Measurements from ENCODE around the gene SBNO2. TPM values are rescaled to one million over a fixed set of nuclear protein-coding genes. Genes with fewer than 3 reads are reported as not detected.
A peak's percentile ranks its signal among the peaks of the same experiment; 100 is the strongest.

The SBNO2 gene
- total RNA-seq, 6 donors from 2014 or later, result 44.8 to 159 (median 106) TPM

DNA sequence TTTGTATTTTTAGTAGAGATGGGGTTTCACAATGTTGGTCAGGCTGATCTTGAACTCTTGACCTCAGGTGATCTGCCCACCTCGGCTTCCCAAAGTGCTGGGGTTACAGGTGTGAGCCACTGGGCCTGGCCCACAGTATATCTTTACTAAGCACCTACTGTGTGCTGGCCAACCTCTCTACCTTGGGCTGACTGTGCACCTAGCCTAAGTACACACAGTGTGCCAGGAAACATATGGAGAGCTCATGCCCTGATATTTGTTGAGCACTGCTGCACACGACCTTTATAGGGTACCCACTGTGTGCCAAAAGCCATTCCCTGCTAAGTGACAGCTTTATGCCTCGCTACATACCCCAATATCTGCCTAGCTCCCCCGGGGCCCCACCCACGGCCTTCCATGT lies 113.4 kb downstream of the SBNO2 start:
- TF ChIP-seq EP300 (IDR thresholded peaks at IDR 0.05) (no peak), POLR2AphosphoS5 (IDR thresholded peaks at IDR 0.05) (no peak), POLR2A (IDR thresholded peaks at IDR 0.05) (no peak)
- TF ChIP-seq, protein P1, sequence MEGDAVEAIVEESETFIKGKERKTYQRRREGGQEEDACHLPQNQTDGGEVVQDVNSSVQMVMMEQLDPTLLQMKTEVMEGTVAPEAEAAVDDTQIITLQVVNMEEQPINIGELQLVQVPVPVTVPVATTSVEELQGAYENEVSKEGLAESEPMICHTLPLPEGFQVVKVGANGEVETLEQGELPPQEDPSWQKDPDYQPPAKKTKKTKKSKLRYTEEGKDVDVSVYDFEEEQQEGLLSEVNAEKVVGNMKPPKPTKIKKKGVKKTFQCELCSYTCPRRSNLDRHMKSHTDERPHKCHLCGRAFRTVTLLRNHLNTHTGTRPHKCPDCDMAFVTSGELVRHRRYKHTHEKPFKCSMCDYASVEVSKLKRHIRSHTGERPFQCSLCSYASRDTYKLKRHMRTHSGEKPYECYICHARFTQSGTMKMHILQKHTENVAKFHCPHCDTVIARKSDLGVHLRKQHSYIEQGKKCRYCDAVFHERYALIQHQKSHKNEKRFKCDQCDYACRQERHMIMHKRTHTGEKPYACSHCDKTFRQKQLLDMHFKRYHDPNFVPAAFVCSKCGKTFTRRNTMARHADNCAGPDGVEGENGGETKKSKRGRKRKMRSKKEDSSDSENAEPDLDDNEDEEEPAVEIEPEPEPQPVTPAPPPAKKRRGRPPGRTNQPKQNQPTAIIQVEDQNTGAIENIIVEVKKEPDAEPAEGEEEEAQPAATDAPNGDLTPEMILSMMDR (IDR thresholded peaks at IDR 0.05), result no peak
- no peak overlapping the region for H3K4me3 ChIP-seq
- ATAC-seq (ENCODE audit: low FRiP score in 2 of 2), result no peak

DNA sequence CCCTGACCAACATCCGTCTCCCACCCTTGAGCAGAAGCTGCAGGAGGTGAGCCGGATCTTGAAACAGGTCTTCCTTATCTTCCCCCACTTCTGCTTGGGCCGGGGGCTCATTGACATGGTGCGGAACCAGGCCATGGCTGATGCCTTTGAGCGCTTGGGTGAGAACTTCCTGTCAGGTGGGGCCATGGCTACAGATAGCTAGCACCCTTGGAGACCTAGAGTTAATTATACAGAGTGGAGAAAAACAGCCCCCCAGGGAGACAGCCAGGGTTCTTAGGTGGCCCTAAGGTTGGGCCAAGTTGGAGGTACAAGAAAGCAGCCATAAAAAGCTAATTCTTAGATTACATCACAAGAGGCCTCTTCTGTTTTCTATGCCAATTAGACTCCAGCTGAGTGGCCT lies 116.0 kb downstream of the SBNO2 start:
- H3K4me3 ChIP-seq, result no peak overlapping the region
- no peaks in the 10 kb centered on the region for H3K27me3 ChIP-seq
- H3K9me3 ChIP-seq, result peaks cover 17 to 28% (median 22%) of the 10 kb centered on the region in 4 donors
- no peaks in the 10 kb centered on the region for H3K4me1 ChIP-seq
- ATAC-seq (ENCODE audit: low FRiP score in 2 of 2) (no peak), DNase-seq (no peak)
- 95% methylated on average over 5 of the region's 5 CpGs for WGBS, 2 donors
- no peak overlapping the region for H3K27ac ChIP-seq
- H3K36me3 ChIP-seq, result peaks cover 0 to 23% (median 3%) of the 10 kb centered on the region in 4 donors
- TF ChIP-seq, protein P1 (IDR thresholded peaks at IDR 0.05), result no peak
- TF ChIP-seq POLR2AphosphoS5 (IDR thresholded peaks at IDR 0.05) (no peak), POLR2A (IDR thresholded peaks at IDR 0.05) (no peak), EP300 (IDR thresholded peaks at IDR 0.05) (no peak)

More for the DNA sequence above, 113.4 kb downstream of the SBNO2 start:
- Histone ChIP-seq H3K36me3 (peaks cover 0 to 19% (median 3%) of the 10 kb centered on the region in 4 donors), H3K4me1 (peaks cover 17 to 25% (median 20%) of the 10 kb centered on the region in 4 donors), H3K9me3 (peaks cover 17 to 28% (median 22%) of the 10 kb centered on the region in 4 donors), H3K27ac (no peak overlapping the region), H3K27me3 (no peaks in the 10 kb centered on the region)
- WGBS, 2 donors, result 80 to 94% methylated on average over 5 of the region's 5 CpGs
- DNase-seq, result peak in 1 of 2 donors; percentile 8

Other genes starting within 250 kb of the SBNO2 start
- 10 to 100 TPM in 4 of 6 donors, 1 to 10 TPM in 2; 7.1 to 54.5 (median 19.2) TPM for gene ARID3A, start 248.2 kb downstream of the SBNO2 start, total RNA-seq
- 100 to 1,000 TPM in 1 of 6 donors, 10 to 100 TPM in 5; 29.2 to 122 (median 38.6) TPM for gene WDR18, start 189.9 kb downstream of the SBNO2 start, total RNA-seq
- gene GRIN3B, start 173.8 kb downstream of the SBNO2 start, total RNA-seq, result 10 to 100 TPM in 1 of 6 donors, 1 to 10 TPM in 4, under 1 TPM in 1; 0.06 to 18.9 (median 5.6) TPM
- gene TMEM259, start 153.1 kb downstream of the SBNO2 start, total RNA-seq, result 100 to 1,000 TPM; 143 to 643 (median 208) TPM
- gene RNU6-2, start 152.7 kb downstream of the SBNO2 start, total RNA-seq, result not detected
- gene CNN2, start 147.7 kb downstream of the SBNO2 start, total RNA-seq, result 100 to 1,000 TPM in 5 of 6 donors, 10 to 100 TPM in 1; 98.1 to 262 (median 164) TPM
- 100 to 1,000 TPM in 2 of 6 donors, 10 to 100 TPM in 4; 34.1 to 224 (median 58.2) TPM for gene ABCA7, start 134.2 kb downstream of the SBNO2 start, total RNA-seq
- gene ARHGAP45, start 107.1 kb downstream of the SBNO2 start, total RNA-seq, result 100 to 1,000 TPM in 4 of 6 donors, 10 to 100 TPM in 2; 91.6 to 332 (median 123) TPM
- 100 to 1,000 TPM in 4 of 6 donors, 10 to 100 TPM in 2; 50.0 to 176 (median 103) TPM for gene POLR2E, start 78.9 kb downstream of the SBNO2 start, total RNA-seq
- gene GPX4, start 70.3 kb downstream of the SBNO2 start, total RNA-seq, result 100 to 1,000 TPM; 370 to 717 (median 484) TPM
- gene STK11, start 31.5 kb upstream of the SBNO2 start, total RNA-seq, result 100 to 1,000 TPM in 1 of 6 donors, 10 to 100 TPM in 5; 50.2 to 168 (median 63.2) TPM
- 1 to 10 TPM in 3 of 6 donors, under 1 TPM in 1, not detected in 2; 0.30 to 1.8 (median 1.0) TPM for gene CBARP, start 63.7 kb upstream of the SBNO2 start, total RNA-seq
- 100 to 1,000 TPM in 3 of 6 donors, 10 to 100 TPM in 3; 56.0 to 187 (median 113) TPM for gene ATP5F1D, start 67.5 kb upstream of the SBNO2 start, total RNA-seq
- gene MIDN, start 74.3 kb upstream of the SBNO2 start, total RNA-seq, result 100 to 1,000 TPM in 2 of 6 donors, 10 to 100 TPM in 4; 33.5 to 176 (median 75.9) TPM
- gene CIRBP, start 95.1 kb upstream of the SBNO2 start, total RNA-seq, result 1,000 to 10,000 TPM in 1 of 6 donors, 100 to 1,000 TPM in 5; 326 to 1,348 (median 441) TPM
- gene FAM174C, start 101.3 kb upstream of the SBNO2 start, total RNA-seq, result 10 to 100 TPM; 43.0 to 85.3 (median 59.6) TPM
- gene EFNA2, start 111.6 kb upstream of the SBNO2 start, total RNA-seq, result not detected
- 100 to 1,000 TPM in 4 of 6 donors, 10 to 100 TPM in 2; 38.8 to 121 (median 100) TPM for gene NDUFS7, start 209.6 kb upstream of the SBNO2 start, total RNA-seq
- 10 to 100 TPM in 2 of 6 donors, 1 to 10 TPM in 4; 4.0 to 12.1 (median 8.1) TPM for gene GAMT, start 227.3 kb upstream of the SBNO2 start, total RNA-seq
- 100 to 1,000 TPM in 1 of 6 donors, 10 to 100 TPM in 5; 38.9 to 107 (median 78.7) TPM for gene DAZAP1, start 233.3 kb upstream of the SBNO2 start, total RNA-seq